GM21381 (cell line): ENCODE data around the gene PTPRK.
A peak's percentile ranks its signal among the peaks of the same experiment; 100 is the strongest.

ENCODE experiments used
- ATAC-seq: cut with Tn5 transposase; IDR thresholded peaks from one replicate; pipeline ENCODE4 v1.9.1; 2021; ENCODE audit warnings: mild to moderate bottlenecking, moderate library complexity; ENCODE audit not compliant: unreplicated experiment

Gene PTPRK

DNA sequence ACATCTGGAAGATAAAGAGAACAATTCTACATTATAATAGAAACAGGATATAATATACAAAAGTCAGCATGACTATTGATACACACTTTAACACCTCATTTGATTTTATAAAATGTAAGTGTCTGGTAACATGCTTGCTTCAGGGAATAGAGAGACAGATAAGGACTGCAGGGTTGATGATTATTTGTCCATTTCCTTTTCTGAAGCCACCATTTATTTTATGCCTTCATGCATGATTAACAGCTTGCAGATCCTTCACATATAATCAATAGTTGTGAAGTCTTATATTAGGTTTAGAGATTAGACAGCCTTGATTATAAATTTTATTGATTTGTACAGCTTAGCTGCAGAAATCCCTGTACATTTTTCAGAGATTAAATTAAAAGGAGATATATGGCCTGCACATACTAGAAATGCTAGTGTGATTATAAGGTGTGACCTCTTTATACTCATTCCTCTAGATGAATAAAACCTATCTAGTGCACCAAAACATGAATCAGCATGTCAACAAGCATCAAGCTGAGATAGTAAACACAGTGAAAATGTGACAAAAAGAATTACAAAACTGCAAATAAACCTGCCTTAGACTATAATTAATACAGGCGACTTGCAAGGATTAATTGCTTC is 420.7 kb downstream of the PTPRK start:
- no peak for ATAC-seq

DNA sequence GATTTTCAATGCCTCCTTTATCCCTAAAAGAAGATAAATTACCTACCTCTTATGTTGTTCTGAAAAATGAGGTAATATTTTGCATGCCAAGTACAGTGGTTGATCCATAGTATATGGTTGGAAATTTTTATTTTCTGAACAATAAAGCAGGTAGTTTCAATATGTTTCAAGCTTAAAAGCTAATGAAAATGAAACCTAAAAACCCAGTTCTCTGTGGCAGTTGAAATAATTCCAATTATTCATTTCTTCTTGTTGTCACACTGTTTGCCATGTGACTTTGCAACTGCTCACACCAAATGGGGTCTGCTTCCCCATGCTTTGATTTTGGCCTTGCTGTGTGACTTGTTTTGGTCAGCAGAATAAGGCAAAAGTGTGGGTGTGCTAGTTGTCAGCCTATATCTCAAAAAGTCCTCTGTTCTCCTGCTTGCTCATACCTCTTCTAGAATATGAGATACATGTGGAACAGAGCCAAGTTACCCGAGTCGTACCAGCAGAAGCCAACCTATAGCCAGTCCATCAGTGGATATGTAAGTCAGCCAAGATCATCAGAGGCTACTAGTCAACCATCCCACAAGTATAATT is 422.3 kb downstream of the PTPRK start:
- peak; percentile 36 for ATAC-seq

GRCh38 chr6:128097009-128097408 is 423.4 kb downstream of the PTPRK start:
- ATAC-seq = no peak

- no peak for ATAC-seq
These were observed 425.0 kb downstream of the PTPRK start for GRCh38 chr6:128095362-128095761.

DNA sequence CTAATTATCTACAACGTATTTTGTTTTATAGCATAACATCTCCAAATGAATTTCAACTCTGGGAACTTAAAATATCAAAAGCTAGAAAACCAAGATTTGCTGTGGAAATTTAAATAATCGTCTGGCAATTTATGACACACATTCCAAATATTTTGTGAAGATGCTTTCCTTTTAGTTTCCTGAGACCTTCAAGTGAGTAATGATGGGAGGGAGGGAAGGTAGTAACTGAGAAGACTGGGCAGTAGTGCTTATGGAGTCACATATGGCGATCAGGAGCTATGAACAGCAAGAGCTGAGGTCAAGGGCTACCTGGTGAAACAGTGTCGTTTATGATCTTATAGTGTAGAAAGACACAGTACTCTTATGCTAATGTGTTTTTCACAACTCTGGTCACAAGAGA is 441.4 kb downstream of the PTPRK start:
- ATAC-seq = no peak

DNA sequence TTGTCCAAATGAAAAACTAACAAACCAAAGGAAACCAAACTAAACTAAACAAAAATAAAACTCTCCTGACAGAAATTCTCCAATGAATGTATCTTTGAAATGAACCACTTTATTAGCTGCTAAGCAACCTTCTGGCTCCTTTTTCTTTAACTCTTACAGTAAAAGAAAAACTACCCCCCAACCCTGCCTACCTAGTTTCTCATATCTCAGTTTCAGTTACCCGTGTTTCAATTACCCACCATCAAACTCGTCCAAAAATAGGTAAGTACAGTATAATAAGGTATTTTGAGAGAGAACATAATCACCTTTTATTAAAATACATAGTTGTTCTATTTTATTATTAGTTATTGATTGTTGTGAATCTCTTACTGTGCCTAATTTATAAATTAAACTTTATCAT is 442.1 kb downstream of the PTPRK start:
- ATAC-seq = no peak

- no peak for ATAC-seq
These were observed 443.6 kb downstream of the PTPRK start for GRCh38 chr6:128076843-128077242.

GRCh38 chr6:128074567-128074966 is 445.8 kb downstream of the PTPRK start:
- ATAC-seq = no peak

DNA sequence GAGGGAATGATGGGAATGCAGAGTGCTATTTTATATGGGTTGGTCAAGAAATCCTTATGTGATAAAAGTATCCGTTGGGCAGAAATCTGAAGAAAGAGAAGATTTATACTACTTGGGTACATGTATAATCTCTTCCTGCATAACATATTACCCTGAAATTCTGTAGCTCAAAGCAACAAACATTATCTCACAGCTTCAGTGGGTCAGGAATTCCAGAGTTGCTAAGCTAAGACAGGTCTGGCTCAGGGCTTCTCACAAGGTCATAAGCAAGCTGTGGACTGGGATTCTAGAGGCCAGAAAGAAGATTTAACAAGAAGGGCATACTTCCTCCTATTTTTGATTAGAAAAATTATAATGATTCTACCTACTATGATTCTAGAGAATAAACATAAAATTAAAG is 447.0 kb downstream of the PTPRK start:
- ATAC-seq = no peak

GRCh38 chr6:128071212-128071611 is 449.2 kb downstream of the PTPRK start:
- ATAC-seq = peak; percentile 75

- no peak for ATAC-seq
These were observed 450.0 kb downstream of the PTPRK start for GRCh38 chr6:128070406-128070805.

- no peak for ATAC-seq
These were observed 451.2 kb downstream of the PTPRK start for GRCh38 chr6:128069188-128069587.

DNA sequence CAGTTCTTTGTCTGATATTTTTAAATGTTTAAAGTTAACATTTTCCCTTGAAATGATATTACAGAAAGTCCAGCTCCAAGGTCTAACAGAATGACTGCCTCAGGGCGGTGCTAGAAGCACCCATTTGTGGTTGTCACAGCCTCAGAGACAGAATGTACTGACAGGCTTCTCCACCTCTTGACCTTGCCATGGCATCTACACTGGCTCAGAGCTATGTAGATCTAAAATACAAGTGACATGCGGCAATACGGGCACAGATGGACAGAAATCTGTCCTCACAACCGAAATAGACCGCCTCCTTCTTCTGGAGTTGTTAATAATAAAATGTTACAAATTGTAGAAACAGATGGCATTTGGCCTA is 452.3 kb downstream of the PTPRK start:
- ATAC-seq = no peak

DNA sequence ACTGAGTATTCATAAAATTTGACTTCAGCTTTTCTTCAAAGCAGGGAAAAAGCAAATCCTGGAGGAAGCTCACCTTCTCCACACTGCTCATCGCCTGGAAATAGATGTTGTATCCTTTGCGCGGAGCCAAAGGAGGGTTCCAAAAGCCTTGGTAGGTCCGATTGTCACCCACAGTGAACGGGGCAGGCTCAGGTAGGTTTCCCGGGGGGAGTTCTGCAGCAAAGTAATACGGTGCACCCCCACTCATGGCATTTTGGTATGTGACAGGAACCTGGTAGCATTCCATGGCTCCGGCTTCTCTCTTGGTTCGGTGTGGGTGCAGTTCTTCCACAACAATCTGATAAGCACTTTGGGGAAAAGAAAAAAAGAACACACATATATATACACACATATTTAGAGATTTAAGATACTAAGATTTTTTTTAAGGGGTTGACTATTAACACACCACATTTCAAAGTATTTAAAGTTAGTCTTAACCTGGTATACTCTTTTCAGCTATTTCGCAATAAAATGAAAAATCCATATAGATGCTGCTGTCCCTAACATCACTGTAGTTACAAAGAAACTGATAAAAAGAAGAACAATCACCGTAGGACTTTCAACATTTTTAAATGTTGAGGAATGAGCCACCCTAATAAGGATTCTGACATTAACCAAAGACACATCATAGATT is 452.8 kb downstream of the PTPRK start:
- no peak for ATAC-seq

DNA sequence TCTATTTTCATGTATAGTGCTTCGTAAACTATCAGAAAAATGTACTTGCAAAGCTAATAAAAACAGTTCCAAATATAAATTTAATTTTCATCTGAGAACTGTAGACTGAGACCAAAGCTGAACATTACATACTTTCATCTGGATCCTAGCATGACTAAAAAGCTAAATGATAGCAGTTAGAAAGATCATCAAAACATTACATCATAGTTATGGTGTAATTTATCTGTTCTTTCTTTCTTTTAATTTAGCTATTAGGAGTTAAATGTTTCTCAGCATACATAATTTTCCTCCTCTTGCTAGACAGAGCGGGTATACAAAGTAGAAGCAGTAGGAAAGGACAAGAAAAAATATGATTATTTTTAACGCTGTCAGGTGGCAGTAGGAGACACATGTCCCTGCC is 455.3 kb downstream of the PTPRK start:
- no peak for ATAC-seq

GRCh38 chr6:128064540-128064895 is 455.9 kb downstream of the PTPRK start:
- ATAC-seq = no peak

- no peak for ATAC-seq
These were observed 456.4 kb downstream of the PTPRK start for GRCh38 chr6:128063850-128064539.

GRCh38 chr6:128062882-128063603 is 457.4 kb downstream of the PTPRK start:
- no peak for ATAC-seq

DNA sequence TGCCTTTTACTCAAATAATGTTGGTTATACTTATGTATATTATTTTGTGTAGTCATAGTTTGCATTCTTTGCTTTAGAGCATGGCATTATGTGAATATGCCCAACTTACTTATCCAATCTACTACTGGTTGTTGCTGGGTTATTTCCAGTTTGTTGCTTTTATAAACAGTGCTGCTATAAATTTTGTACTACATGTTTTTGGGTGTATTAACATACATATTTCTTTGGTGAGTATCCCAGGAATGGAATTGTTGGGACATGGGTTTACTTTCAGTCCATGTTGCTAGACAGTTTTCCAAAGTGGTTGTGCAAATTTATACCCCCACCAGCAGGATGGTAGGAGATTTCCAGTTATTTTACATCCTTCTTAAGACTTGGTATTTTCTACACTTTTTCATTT is 462.5 kb downstream of the PTPRK start:
- no peak for ATAC-seq

DNA sequence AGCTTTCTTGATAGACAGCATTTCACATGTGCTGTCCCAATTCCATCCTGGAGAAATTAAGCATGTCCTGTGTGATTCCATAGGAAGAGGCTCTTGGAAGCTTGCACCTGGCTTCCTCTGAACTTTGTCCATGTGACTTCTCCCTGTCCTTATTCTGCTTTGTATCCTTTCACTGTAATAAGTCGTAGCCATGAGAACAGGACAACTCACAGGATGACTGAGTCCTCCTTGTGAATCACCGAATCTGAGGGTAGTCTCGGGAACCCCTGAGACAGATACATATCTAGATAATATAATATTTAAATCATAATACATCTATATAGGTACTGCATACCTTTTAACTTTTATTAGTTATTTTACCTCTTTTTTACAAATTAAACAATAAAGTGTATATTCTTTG is 462.9 kb downstream of the PTPRK start:
- ATAC-seq = no peak

GRCh38 chr6:128053109-128053508 is 467.3 kb downstream of the PTPRK start:
- no peak for ATAC-seq
